ENCODE measurements around the gene NXN.

DNA sequence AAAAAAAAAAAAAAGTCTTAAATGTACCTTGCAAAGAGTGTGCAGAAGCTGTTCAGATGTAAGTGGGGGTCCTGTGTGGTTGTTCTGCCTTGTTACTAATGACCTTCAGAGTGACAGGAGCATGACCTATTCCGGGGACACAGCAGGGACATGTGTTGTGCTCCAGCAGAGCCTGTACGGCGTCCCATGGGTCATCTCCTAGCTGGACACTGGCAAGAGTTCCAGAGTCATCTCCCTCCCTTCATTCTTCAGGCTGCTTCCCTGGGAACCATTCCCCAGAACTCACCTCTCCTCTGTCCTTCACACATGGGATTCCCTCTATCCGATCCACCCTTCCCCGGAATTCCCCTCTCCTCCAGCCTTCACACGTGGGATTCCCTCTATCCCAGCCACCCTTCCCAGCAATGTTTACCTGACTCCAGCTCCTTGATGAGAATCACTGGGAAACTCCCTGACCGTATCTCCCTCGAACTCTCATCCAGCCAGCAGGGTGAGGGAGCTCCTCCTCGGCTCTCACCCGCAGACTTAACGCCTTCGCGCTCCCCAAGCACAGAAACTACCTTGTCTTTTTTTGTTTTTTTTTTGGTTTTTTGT lies 111.6 kb downstream of the NXN start:
- TF ChIP-seq POLR2A (IDR thresholded peaks at IDR 0.05): no peak
- TF ChIP-seq POLR2AphosphoS5 (IDR thresholded peaks at IDR 0.05): no peak
- TF ChIP-seq, protein P1, sequence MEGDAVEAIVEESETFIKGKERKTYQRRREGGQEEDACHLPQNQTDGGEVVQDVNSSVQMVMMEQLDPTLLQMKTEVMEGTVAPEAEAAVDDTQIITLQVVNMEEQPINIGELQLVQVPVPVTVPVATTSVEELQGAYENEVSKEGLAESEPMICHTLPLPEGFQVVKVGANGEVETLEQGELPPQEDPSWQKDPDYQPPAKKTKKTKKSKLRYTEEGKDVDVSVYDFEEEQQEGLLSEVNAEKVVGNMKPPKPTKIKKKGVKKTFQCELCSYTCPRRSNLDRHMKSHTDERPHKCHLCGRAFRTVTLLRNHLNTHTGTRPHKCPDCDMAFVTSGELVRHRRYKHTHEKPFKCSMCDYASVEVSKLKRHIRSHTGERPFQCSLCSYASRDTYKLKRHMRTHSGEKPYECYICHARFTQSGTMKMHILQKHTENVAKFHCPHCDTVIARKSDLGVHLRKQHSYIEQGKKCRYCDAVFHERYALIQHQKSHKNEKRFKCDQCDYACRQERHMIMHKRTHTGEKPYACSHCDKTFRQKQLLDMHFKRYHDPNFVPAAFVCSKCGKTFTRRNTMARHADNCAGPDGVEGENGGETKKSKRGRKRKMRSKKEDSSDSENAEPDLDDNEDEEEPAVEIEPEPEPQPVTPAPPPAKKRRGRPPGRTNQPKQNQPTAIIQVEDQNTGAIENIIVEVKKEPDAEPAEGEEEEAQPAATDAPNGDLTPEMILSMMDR (IDR thresholded peaks at IDR 0.05): no peak
- no peak for TF ChIP-seq EP300 (IDR thresholded peaks at IDR 0.05)

Measured in upper lobe of left lung (tissue), 4 donors.